ENCODE data around the gene TEP1. TPM values are rescaled to one million over a fixed set of nuclear protein-coding genes. Genes with fewer than 3 reads are reported as not detected.

TEP1 gene
- polyA plus RNA-seq, 1 donor from 2014 or later, result 5.2 TPM

GRCh38 chr14:20331053-20331613 lies 82.2 kb downstream of the TEP1 start:
- no peaks in the 10 kb centered on the region for H3K9me3 ChIP-seq (ENCODE audit: low read length)
- H3F3A ChIP-seq (ENCODE audit: insufficient read depth, low read length, poor library complexity, severe bottlenecking), result peaks cover 10% of the 10 kb centered on the region
- no peak overlapping the region for H3K9ac ChIP-seq (ENCODE audit: low read length)
- TF ChIP-seq CTCF (IDR thresholded peaks at IDR 0.05; ENCODE audit: poor library complexity, severe bottlenecking) (no peak), TAF1 (IDR thresholded peaks at IDR 0.05; ENCODE audit: low read depth) (no peak), MXI1 (conservative IDR thresholded peaks at IDR 0.05; ENCODE audit: poor library complexity, severe bottlenecking) (no peak), SMC3 (conservative IDR thresholded peaks at IDR 0.05; ENCODE audit: poor library complexity) (no peak), POLR2AphosphoS5 (IDR thresholded peaks at IDR 0.05) (no peak), RAD21 (conservative IDR thresholded peaks at IDR 0.05) (no peak), EZH2 (IDR thresholded peaks at IDR 0.05; ENCODE audit: borderline replicate concordance, insufficient read depth, low read length, poor library complexity, severe bottlenecking) (no peak), EP300 (conservative IDR thresholded peaks at IDR 0.05; ENCODE audit: poor library complexity, severe bottlenecking) (no peak), REST (IDR thresholded peaks at IDR 0.05; ENCODE audit: borderline replicate concordance) (no peak)
- H2AFZ ChIP-seq (ENCODE audit: low read depth, low read length), result no peak overlapping the region
- H3K27me3 ChIP-seq (ENCODE audit: insufficient read depth, low read depth, low read length), result no peaks in the 10 kb centered on the region
- H3K36me3 ChIP-seq (ENCODE audit: insufficient read depth, low read length), result no peaks in the 10 kb centered on the region
- H4K20me1 ChIP-seq (ENCODE audit: insufficient read depth), result no peaks in the 10 kb centered on the region
- no peak overlapping the region for H3K27ac ChIP-seq (ENCODE audit: low read length)
- no peak overlapping the region for H3K4me3 ChIP-seq (ENCODE audit: low read length)
- no peak overlapping the region for H3K4me2 ChIP-seq (ENCODE audit: low read length)
- peaks cover 25% of the 10 kb centered on the region for H3K79me2 ChIP-seq (replicated peaks; ENCODE audit: insufficient read depth, low read length)
- no peaks in the 10 kb centered on the region for H3K9me2 ChIP-seq (ENCODE audit: insufficient read depth, low read length)

- Histone ChIP-seq H3K27me3 (ENCODE audit: insufficient read depth, low read depth, low read length) (no peaks in the 10 kb centered on the region), H4K20me1 (ENCODE audit: insufficient read depth) (no peaks in the 10 kb centered on the region), H3K27ac (ENCODE audit: low read length) (no peak overlapping the region), H2AFZ (ENCODE audit: low read depth, low read length) (no peak overlapping the region), H3K4me3 (ENCODE audit: low read length) (no peak overlapping the region), H3K9me3 (ENCODE audit: low read length) (no peaks in the 10 kb centered on the region), H3K79me2 (replicated peaks; ENCODE audit: insufficient read depth, low read length) (peaks cover 25% of the 10 kb centered on the region), H3K9me2 (ENCODE audit: insufficient read depth, low read length) (no peaks in the 10 kb centered on the region), H3K36me3 (ENCODE audit: insufficient read depth, low read length) (no peaks in the 10 kb centered on the region), H3K4me2 (ENCODE audit: low read length) (no peak overlapping the region), H3F3A (ENCODE audit: insufficient read depth, low read length, poor library complexity, severe bottlenecking) (peaks cover 10% of the 10 kb centered on the region), H3K9ac (ENCODE audit: low read length) (no peak overlapping the region)
- TF ChIP-seq POLR2AphosphoS5 (IDR thresholded peaks at IDR 0.05) (no peak), SMC3 (conservative IDR thresholded peaks at IDR 0.05; ENCODE audit: poor library complexity) (no peak), CTCF (IDR thresholded peaks at IDR 0.05; ENCODE audit: poor library complexity, severe bottlenecking) (no peak), RAD21 (conservative IDR thresholded peaks at IDR 0.05) (no peak), EZH2 (IDR thresholded peaks at IDR 0.05; ENCODE audit: borderline replicate concordance, insufficient read depth, low read length, poor library complexity, severe bottlenecking) (no peak), EP300 (conservative IDR thresholded peaks at IDR 0.05; ENCODE audit: poor library complexity, severe bottlenecking) (no peak)
Observed at GRCh38 chr14:20329355-20329754, 83.9 kb downstream of the TEP1 start.

Data from neural cell (in vitro differentiated cells).